Ishikawa (cell line): ENCODE measurements around the gene FBXO24.

ENCODE experiments used
- CEBPB ChIP-seq: IDR thresholded peaks from 2 replicates; pipeline ENCODE4 v1.6.1; 2012
- CREB1 ChIP-seq: IDR thresholded peaks from 2 replicates; pipeline ENCODE4 v1.6.1; 2012; ENCODE audit warnings: low read depth
- EGR1 ChIP-seq: IDR thresholded peaks from 2 replicates; pipeline ENCODE4 v1.6.1; 2012
- EP300 ChIP-seq: IDR thresholded peaks from 2 replicates; pipeline ENCODE4 v1.6.1; 2012; ENCODE audit warnings: borderline replicate concordance
- FOXM1 ChIP-seq: IDR thresholded peaks from 2 replicates; pipeline ENCODE4 v1.6.1; 2012; ENCODE audit warnings: low read depth, borderline replicate concordance
- NFIC ChIP-seq: IDR thresholded peaks from 2 replicates; pipeline ENCODE4 v1.6.1; 2012
- RAD21 ChIP-seq: IDR thresholded peaks from 2 replicates; pipeline ENCODE4 v1.6.1; 2012; ENCODE audit warnings: low read depth
- TAF1 ChIP-seq: IDR thresholded peaks from 2 replicates; pipeline ENCODE4 v1.6.1; 2012; ENCODE audit warnings: low read depth, mild to moderate bottlenecking
- TCF12 ChIP-seq: IDR thresholded peaks from 2 replicates; pipeline ENCODE4 v1.6.1; 2012; ENCODE audit warnings: low read depth
- TEAD4 ChIP-seq: IDR thresholded peaks from 2 replicates; pipeline ENCODE4 v1.6.1; 2012
- YY1 ChIP-seq: IDR thresholded peaks from 2 replicates; pipeline ENCODE4 v1.6.1; 2012; ENCODE audit warnings: low read depth
- ZBTB7A ChIP-seq: IDR thresholded peaks from 2 replicates; pipeline ENCODE4 v1.6.1; 2012; ENCODE audit warnings: low read depth
- TF ChIP-seq, protein P1 (sequence below): IDR thresholded peaks from 2 replicates; pipeline ENCODE4 v1.6.1; 2012
- TF ChIP-seq, protein P2 (sequence below): IDR thresholded peaks from 2 replicates; pipeline ENCODE4 v1.6.1; 2012
- TF ChIP-seq, protein P3 (sequence below): IDR thresholded peaks from 2 replicates; pipeline ENCODE4 v1.6.1; 2012; ENCODE audit warnings: low read depth, mild to moderate bottlenecking

The FBXO24 gene

DNA sequence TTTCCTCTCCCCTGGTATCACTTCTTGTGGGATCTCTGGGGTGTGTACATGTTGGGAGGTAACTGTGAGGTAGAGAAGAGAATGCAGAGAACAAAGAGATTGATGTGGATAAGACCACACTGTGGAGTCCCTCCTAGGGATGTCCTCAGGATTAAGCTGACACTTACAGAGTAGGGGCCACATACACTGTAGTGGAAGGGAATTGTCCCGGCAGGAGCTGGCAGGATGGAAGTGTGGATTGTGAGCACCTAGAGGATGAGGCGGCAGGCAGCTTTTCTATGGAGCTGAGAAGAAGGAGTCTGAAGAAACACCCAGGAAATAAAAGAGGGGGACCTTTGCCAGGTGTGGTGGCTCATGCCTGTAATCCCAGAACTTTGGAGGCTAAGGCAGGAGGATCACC is 33.6 kb upstream of the FBXO24 start:
- no peak for TF ChIP-seq YY1
- TF ChIP-seq ZBTB7A = no peak
- TF ChIP-seq, protein P1, sequence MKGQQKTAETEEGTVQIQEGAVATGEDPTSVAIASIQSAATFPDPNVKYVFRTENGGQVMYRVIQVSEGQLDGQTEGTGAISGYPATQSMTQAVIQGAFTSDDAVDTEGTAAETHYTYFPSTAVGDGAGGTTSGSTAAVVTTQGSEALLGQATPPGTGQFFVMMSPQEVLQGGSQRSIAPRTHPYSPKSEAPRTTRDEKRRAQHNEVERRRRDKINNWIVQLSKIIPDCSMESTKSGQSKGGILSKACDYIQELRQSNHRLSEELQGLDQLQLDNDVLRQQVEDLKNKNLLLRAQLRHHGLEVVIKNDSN = no peak
- TF ChIP-seq NFIC = no peak
- TF ChIP-seq FOXM1 = no peak
- TF ChIP-seq TEAD4 = no peak
- no peak for TF ChIP-seq EP300
- TF ChIP-seq, protein P2, sequence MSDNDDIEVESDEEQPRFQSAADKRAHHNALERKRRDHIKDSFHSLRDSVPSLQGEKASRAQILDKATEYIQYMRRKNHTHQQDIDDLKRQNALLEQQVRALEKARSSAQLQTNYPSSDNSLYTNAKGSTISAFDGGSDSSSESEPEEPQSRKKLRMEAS = no peak
- no peak for TF ChIP-seq CEBPB
- no peak for TF ChIP-seq CREB1

DNA sequence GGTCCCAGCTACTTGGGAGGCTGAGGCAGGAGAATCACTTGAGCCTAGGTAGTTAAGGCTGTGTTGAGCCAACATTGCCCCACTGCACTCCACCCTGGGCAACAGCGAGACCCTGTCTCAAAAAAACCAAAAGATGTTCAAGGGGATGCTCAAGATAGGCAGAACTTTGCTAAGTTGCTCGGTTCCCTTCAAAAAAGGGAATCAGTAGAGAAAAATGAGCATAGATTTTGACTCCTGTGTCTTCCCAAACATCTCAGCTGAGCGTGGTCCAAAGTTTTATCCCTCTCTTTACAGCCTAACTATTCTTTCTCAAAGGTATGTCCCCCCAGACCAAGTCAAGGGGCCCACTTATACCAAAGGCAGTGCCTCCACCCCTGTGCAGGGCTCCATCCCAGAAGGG is 33.1 kb upstream of the FBXO24 start:
- TF ChIP-seq RAD21 (no peak), TCF12 (no peak), TAF1 (no peak), YY1 (no peak), CREB1 (no peak), CEBPB (no peak), FOXM1 (no peak), EP300 (no peak), NFIC (no peak)
- TF ChIP-seq, protein P1 = no peak

DNA sequence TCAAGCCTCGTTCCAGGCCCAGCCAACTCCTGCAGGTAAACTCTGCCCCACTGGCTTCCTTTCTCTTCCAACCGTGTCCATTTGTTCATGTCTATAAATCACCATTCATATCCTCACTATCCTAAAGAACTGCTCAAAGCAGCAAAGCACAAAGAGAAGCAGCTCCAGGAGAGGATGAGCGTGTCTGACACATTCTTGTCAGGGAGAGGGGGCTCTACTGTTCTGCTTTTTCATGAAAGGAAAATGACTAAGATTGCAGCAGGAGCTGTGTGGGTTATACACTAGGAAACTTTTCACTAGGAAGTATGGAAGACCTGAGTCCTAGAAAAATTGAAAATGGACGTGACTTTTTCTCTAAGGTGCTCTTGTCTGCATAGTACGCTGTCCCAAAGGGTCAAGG is 30.4 kb upstream of the FBXO24 start:
- TF ChIP-seq ZBTB7A = no peak
- TF ChIP-seq CREB1 = no peak
- TF ChIP-seq, protein P1 = no peak
- TF ChIP-seq, protein P2 = no peak
- TF ChIP-seq TAF1 = no peak
- no peak for TF ChIP-seq TCF12
- TF ChIP-seq EGR1 = no peak

DNA sequence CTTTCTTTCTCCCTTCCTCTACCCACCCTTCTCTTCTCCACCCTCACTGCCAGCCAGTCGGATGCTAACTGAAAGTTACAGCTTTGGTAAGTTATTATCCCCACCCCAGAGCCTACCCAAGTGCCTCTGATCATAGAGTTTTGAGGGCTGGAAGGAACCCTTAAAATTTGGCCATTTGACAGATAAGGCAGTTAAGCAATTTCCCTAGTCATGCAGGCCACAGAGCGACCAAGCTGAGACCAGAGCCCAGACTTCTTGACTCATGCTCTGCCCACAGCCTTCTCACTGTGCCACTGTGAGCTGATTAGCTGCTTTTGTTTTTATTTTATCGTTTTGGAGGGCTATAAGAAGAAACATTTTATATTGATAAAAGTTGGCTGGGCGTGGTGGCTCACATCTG is 29.6 kb upstream of the FBXO24 start:
- TF ChIP-seq CEBPB (no peak), CREB1 (no peak), TAF1 (no peak), ZBTB7A (no peak), FOXM1 (no peak), TCF12 (no peak), EGR1 (no peak)
- TF ChIP-seq, protein P2 = no peak
- TF ChIP-seq, protein P3, sequence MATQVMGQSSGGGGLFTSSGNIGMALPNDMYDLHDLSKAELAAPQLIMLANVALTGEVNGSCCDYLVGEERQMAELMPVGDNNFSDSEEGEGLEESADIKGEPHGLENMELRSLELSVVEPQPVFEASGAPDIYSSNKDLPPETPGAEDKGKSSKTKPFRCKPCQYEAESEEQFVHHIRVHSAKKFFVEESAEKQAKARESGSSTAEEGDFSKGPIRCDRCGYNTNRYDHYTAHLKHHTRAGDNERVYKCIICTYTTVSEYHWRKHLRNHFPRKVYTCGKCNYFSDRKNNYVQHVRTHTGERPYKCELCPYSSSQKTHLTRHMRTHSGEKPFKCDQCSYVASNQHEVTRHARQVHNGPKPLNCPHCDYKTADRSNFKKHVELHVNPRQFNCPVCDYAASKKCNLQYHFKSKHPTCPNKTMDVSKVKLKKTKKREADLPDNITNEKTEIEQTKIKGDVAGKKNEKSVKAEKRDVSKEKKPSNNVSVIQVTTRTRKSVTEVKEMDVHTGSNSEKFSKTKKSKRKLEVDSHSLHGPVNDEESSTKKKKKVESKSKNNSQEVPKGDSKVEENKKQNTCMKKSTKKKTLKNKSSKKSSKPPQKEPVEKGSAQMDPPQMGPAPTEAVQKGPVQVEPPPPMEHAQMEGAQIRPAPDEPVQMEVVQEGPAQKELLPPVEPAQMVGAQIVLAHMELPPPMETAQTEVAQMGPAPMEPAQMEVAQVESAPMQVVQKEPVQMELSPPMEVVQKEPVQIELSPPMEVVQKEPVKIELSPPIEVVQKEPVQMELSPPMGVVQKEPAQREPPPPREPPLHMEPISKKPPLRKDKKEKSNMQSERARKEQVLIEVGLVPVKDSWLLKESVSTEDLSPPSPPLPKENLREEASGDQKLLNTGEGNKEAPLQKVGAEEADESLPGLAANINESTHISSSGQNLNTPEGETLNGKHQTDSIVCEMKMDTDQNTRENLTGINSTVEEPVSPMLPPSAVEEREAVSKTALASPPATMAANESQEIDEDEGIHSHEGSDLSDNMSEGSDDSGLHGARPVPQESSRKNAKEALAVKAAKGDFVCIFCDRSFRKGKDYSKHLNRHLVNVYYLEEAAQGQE = no peak

DNA sequence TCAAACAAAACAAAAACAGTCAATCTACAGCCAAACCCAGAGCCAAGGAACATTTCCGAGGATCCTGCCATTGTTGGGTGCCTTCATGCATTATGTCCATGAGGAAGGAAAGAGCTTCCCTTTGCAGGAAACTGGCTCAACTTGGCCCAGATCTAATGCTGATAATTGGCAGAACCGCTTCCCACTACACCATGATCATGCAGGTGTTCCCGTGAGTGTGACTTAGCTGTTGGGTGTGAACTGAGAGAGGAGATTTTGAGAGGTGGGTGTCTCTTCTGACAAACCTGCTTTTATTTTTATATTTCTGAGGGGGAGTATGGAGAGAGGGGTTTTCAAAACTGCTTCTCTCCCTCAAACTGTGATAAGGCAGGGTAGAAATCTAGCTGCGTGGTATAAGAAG is 27.0 kb upstream of the FBXO24 start:
- no peak for TF ChIP-seq EGR1
- no peak for TF ChIP-seq FOXM1
- no peak for TF ChIP-seq CREB1
- no peak for TF ChIP-seq RAD21
- TF ChIP-seq TEAD4 = no peak
- no peak for TF ChIP-seq EP300

DNA sequence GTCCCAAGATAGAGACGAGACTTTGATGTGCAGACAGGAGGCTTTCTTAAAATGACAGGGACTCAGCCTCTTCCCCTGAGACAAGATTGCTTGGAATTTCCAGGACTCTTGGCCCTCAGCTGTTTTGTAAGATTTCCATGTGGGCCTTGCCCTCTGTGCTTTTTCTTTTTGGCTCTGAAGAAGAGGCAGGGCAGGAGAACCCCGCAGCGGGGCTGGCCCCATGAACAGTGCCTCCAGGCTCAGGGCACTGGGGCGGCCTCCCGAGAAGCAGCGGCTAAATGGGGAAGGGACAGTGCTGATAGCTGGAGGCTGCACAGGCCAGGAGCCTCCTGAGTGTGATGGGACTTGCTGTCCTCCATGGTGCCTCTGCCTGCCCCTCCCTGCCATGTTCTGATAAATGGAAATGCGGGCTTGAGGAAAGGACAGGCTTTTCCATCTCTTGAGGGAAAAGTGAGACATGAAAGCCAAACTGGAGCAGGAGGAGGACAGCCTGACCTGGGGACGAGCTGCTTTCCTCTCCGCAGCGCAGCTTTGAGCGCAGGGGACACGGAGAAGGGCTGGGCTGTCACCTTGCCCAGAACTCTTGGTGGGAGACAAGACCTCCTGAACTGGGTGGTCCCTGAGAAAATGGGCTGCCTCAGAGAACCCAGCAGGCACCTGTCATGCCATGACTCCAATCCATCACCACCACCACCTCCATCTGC is 24.5 kb upstream of the FBXO24 start:
- TF ChIP-seq EP300 (no peak), NFIC (no peak), TEAD4 (no peak), YY1 (no peak)
